ENCODE results near the gene IMMP2L.

- no peak for TF ChIP-seq CTCF (IDR thresholded peaks at IDR 0.05; ENCODE audit: extremely low read depth in 1 of 2, insufficient read depth in 1 of 2, low read depth in 1 of 2, low read length in 2 of 2)
- no peak for TF ChIP-seq FOS (IDR thresholded peaks at IDR 0.05; ENCODE audit: borderline replicate concordance, insufficient read depth, low read length)
- TF ChIP-seq POLR2AphosphoS5 (IDR thresholded peaks at IDR 0.05; ENCODE audit: insufficient read depth, low read depth, low read length): no peak
- no peak for TF ChIP-seq POLR2A (IDR thresholded peaks at IDR 0.05; ENCODE audit: low read depth, low read length)
- no peak for TF ChIP-seq EZH2 (IDR thresholded peaks at IDR 0.05; ENCODE audit: borderline replicate concordance, low read depth, low read length, severe bottlenecking)
- TF ChIP-seq MAX (IDR thresholded peaks at IDR 0.05; ENCODE audit: insufficient read depth, insufficient read length): no peak
These were observed 694.5 kb downstream of the IMMP2L start for GRCh38 chr7:110867771-110868170.
